Measurements from ENCODE around the gene GPR151. TPM values are rescaled to one million over a fixed set of nuclear protein-coding genes. Genes with fewer than 3 reads are reported as not detected.

GPR151 gene
- polyA plus RNA-seq, 3 donors from 2014 or later = not detected

DNA sequence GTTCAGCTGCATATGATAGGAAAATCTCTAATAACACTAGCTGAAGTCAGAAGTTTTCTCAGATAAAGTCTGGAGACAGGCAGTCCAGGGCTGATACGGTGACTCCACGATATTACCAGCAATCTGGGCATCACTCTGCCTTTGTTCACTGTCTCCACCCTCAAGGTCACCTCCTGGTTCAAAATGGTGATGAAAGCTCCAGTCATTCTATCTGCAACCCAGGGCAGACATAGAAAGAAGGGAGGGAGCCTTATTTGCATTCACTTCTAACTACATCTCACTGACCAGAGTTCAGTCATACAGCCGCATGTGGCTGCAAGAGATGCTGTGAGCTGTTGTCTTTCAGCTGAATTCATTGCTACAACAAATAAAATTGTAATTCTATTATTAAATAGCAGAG lies 22.4 kb upstream of the GPR151 start:
- no peak for DNase-seq
- peaks cover 2% of the 10 kb centered on the region in 2 donors for H3K4me1 Mint-ChIP-seq
- no peak overlapping the region for H3K27ac Mint-ChIP-seq
- H3K9me3 Mint-ChIP-seq = no peaks in the 10 kb centered on the region
- H3K4me3 Mint-ChIP-seq = no peak overlapping the region
- peaks cover 0 to 2% (median 2%) of the 10 kb centered on the region in 3 donors for H3K27me3 Mint-ChIP-seq (ENCODE audit: low read depth in 3 of 3)
- H3K36me3 Mint-ChIP-seq = no peaks in the 10 kb centered on the region

DNA sequence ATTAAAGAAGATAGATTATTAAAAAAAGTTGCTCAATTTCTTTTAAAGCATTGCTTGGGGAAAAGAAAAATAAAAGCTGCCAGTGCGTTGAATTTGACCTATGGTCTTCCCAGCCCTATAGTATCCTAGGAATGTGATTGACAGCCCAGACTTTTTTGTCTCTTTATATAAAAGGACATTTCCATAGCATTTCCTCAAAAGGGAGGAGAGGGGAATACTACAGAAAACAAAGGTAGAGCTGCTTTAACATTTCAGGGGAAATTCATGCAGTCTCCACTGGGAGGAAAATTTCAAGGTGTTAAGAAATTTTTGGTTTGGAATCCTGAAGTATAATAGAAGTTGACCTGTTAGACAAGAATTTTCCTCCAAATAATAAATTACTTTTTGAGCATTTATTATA lies 17.9 kb upstream of the GPR151 start:
- peaks cover 0 to 2% (median 0%) of the 10 kb centered on the region in 3 donors for H3K27me3 Mint-ChIP-seq (ENCODE audit: low read depth in 3 of 3)
- peaks cover 3 to 6% of the 10 kb centered on the region in 2 donors for H3K4me1 Mint-ChIP-seq
- H3K4me3 Mint-ChIP-seq = no peak overlapping the region
- no peaks in the 10 kb centered on the region for H3K9me3 Mint-ChIP-seq
- no peak for DNase-seq
- H3K27ac Mint-ChIP-seq = no peak overlapping the region
- H3K36me3 Mint-ChIP-seq = no peaks in the 10 kb centered on the region

DNA sequence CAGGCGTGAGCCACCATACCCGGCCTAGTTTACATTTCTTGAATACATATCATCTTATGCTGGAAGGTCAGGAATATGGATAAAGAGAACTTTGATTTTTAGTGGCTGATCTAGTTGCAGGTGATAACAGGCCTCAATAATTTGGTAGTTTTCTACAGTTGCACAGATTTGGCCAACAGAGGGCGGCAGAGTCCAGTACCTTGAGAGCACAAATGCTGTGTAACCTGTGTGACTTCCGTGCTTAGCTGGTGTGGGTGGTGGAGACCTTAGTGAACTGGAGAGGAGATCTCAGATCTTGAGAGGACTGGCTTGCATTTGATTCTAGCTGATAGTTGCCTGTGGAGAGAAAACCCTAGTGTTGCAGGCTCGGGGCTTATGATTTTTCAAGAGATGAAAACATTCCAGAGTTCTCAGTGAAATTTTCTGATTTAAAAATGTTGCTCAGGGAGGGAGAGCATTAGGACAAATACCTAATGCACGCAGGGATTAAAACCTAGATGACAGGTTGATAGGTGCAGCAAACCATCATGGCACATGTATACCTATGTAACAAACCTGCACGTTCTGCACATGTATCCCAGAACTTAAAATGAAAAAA lies 17.4 kb upstream of the GPR151 start:
- H3K4me1 Mint-ChIP-seq = peaks cover 3 to 6% of the 10 kb centered on the region in 2 donors
- H3K27ac Mint-ChIP-seq = no peak overlapping the region
- peak; percentile 50 to 65 (median 57) for DNase-seq
- no peak overlapping the region for H3K4me3 Mint-ChIP-seq
- no peaks in the 10 kb centered on the region for H3K9me3 Mint-ChIP-seq
- H3K36me3 Mint-ChIP-seq = no peaks in the 10 kb centered on the region
- peaks cover 0 to 2% (median 0%) of the 10 kb centered on the region in 3 donors for H3K27me3 Mint-ChIP-seq (ENCODE audit: low read depth in 3 of 3)

DNA sequence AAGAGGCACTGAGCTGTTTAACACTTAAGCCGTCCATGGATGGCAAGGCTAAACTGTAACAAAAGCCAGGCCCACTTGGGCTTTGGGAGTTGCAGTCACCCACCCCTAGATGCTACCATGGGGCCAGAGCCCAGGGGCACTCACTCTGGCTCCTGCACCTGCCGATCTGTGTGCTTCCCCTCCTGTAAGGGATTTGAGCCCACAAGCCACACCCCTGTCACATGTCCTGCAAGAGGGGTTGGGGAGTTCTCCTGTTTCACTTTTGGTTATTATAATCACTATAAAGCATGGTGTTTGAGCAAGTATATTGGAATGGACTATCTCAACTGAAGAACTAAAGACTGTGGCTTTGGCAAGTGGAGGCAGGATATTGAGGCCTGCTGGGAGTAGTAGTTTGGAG lies 14.0 kb upstream of the GPR151 start:
- no peaks in the 10 kb centered on the region for H3K9me3 Mint-ChIP-seq
- H3K4me1 Mint-ChIP-seq = peaks cover 3 to 6% of the 10 kb centered on the region in 2 donors
- no peak overlapping the region for H3K27ac Mint-ChIP-seq
- H3K4me3 Mint-ChIP-seq = no peak overlapping the region
- DNase-seq = no peak
- H3K27me3 Mint-ChIP-seq (ENCODE audit: low read depth in 3 of 3) = peaks cover 0 to 2% (median 0%) of the 10 kb centered on the region in 3 donors
- H3K36me3 Mint-ChIP-seq = no peaks in the 10 kb centered on the region

DNA sequence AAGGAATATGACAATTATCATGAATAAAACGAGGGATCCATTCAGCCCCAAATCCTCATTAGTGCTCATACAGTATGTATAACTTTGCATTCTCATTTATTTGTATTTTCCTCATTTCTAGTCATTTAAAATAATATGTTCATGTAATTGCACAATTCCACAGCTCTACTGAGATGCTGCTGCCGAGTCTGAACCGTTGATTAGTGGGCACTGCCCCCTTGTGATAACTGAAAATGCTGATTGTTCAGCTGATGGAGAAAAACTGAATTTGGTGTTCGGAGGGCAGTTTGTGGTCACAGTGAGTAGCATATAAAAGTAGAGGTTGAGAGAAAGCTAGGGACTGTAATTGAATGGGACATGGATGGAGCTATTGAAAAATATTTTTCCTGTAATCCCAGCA lies 12.2 kb upstream of the GPR151 start:
- Mint-ChIP-seq H3K27ac (no peak overlapping the region), H3K4me3 (no peak overlapping the region), H3K4me1 (peaks cover under 1 to 2% of the 10 kb centered on the region in 2 donors), H3K9me3 (no peaks in the 10 kb centered on the region), H3K36me3 (no peaks in the 10 kb centered on the region), H3K27me3 (ENCODE audit: low read depth in 3 of 3) (peaks cover 0 to 2% (median 0%) of the 10 kb centered on the region in 3 donors)
- no peak for DNase-seq

DNA sequence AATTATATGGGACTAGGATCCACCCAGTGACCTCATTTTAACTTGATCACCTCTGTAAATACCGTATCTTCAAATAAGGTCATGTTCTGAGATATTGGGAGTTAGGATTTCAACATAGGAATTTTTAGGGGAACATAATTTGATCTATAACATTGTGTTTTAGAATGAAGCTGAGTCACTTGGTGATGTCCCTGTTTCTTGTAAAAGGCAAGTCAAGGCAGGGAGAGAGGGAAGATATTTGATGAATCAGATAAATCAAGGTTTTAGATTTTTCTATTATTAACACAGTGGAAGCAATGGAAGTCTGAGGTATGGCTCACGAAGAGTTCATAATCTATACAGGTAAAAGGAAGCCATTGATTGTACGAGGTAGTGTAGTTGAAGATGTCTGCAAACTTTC lies 11.8 kb upstream of the GPR151 start:
- Mint-ChIP-seq H3K27me3 (ENCODE audit: low read depth in 3 of 3) (peaks cover 0 to 2% (median 0%) of the 10 kb centered on the region in 3 donors), H3K4me3 (no peak overlapping the region), H3K4me1 (no peaks in the 10 kb centered on the region), H3K27ac (no peak overlapping the region), H3K36me3 (no peaks in the 10 kb centered on the region), H3K9me3 (no peaks in the 10 kb centered on the region)
- DNase-seq = no peak

DNA sequence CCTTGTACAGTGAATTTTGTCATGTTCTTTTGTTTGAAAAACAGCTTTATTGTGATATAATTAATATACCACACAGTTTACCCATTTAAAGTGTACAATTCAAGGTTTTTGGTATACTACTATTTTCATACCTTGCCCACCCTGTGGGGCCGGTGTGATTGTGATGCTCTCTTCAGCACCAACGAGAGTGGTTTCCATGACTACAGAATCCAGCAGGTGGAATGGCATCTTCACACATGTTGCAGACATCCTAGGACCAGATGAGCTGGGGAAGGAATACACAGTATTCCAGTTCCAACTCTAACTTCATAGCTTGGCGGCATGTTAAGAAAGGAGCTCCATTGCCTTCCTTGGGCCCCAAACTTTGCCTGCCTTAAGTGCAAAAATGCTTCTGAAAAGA lies 7.7 kb upstream of the GPR151 start:
- no peak overlapping the region for H3K4me3 Mint-ChIP-seq
- no peak overlapping the region for H3K27ac Mint-ChIP-seq
- H3K36me3 Mint-ChIP-seq = no peaks in the 10 kb centered on the region
- no peak for DNase-seq
- H3K4me1 Mint-ChIP-seq = peaks cover 7% of the 10 kb centered on the region in 2 donors
- H3K27me3 Mint-ChIP-seq (ENCODE audit: low read depth in 3 of 3) = peaks cover 0 to 2% (median 0%) of the 10 kb centered on the region in 3 donors
- no peaks in the 10 kb centered on the region for H3K9me3 Mint-ChIP-seq

DNA sequence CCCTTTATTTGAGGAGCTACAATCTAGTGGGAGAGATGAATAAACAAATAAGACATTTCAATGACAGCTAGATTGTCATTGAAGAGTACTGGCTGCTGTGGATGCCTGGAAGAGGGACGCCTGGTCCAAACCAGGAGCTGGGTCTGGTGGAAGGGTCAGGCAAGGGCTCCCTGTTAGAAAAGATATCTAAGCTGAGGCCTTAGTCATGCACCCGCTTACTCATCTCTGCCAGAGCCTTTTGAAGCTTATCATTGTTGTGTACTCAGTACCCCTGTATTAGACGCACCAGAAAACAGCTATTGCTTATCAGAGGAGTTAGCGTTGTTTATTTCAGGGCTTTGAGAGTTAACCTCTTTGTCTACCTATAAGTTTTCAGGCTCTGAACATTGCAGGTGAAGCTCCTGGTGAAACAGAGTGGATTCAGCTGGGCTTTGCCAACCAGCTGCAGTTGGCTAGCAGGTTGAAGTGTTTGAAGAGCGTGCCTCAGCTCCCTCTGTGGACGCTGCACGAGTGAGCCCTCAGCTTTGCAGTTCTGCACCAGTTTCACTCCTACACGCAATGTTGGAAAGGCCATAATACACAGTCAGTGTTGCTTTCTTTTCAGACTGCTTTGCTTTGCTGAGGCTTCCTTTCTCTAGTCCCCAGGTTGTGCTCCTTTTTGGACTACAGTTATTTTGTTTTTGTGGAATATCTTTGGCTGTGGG lies 5.6 kb upstream of the GPR151 start:
- Mint-ChIP-seq H3K27me3 (ENCODE audit: low read depth in 3 of 3) (peaks cover 0 to 2% (median 0%) of the 10 kb centered on the region in 3 donors), H3K4me3 (no peak overlapping the region)
- DNase-seq = no peak

DNA sequence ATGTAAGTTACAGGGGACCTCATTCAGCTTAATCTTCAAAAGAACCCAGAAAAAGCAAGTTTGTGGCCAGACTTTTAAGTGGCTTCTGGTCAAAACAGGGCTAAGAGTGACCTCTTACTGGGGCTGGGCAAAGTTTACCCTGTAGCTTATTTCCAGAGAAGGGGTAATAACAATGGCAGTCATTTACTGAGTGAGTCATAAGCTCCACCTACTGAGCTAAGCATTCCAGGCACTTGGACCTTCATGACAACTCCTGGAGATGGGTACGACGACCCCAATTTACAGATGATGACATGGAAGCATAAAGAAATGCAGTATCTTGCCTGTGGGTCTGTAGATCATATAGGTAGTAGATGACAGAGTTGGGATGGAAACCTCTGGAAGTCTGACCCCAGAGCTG lies 4.7 kb upstream of the GPR151 start:
- no peak for DNase-seq
- H3K27ac Mint-ChIP-seq = no peak overlapping the region
- H3K9me3 Mint-ChIP-seq = no peaks in the 10 kb centered on the region
- H3K27me3 Mint-ChIP-seq (ENCODE audit: low read depth in 3 of 3) = peaks cover 0 to 2% (median 0%) of the 10 kb centered on the region in 3 donors
- no peaks in the 10 kb centered on the region for H3K36me3 Mint-ChIP-seq
- peaks cover 7% of the 10 kb centered on the region in 2 donors for H3K4me1 Mint-ChIP-seq
- H3K4me3 Mint-ChIP-seq = no peak overlapping the region

More for the DNA sequence above, 5.6 kb upstream of the GPR151 start:
- Mint-ChIP-seq H3K36me3 (no peaks in the 10 kb centered on the region), H3K27ac (no peak overlapping the region), H3K9me3 (no peaks in the 10 kb centered on the region), H3K4me1 (peaks cover 7% of the 10 kb centered on the region in 2 donors)

DNA sequence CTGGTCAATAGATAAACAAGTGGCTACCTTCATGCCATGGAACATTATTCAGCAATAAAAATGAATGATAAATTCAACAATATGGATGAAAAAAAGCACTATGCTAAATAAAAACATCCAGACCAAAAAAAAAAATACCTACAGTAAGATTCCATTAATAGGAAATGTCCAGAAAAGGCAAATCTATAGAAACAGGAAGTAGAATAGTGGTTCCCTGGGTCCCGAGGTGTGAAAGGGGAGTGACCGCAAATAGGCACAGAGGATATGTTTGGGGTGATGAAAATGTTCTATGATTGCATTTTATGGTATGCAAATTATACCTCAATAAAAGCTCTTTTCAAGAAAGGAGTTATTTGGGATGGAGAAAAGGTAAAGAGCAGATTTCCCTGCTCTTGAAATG lies 3.6 kb upstream of the GPR151 start:
- peak overlapping the region in 1 of 6 donors; percentile 30 for H3K27ac Mint-ChIP-seq
- DNase-seq = peak in 1 of 3 donors; percentile 8
- H3K9me3 Mint-ChIP-seq = no peaks in the 10 kb centered on the region
- no peak overlapping the region for H3K4me3 Mint-ChIP-seq
- H3K27me3 Mint-ChIP-seq (ENCODE audit: low read depth in 3 of 3) = peaks cover 0 to 2% (median 0%) of the 10 kb centered on the region in 3 donors
- H3K4me1 Mint-ChIP-seq = peaks cover 7% of the 10 kb centered on the region in 2 donors
- no peaks in the 10 kb centered on the region for H3K36me3 Mint-ChIP-seq

DNA sequence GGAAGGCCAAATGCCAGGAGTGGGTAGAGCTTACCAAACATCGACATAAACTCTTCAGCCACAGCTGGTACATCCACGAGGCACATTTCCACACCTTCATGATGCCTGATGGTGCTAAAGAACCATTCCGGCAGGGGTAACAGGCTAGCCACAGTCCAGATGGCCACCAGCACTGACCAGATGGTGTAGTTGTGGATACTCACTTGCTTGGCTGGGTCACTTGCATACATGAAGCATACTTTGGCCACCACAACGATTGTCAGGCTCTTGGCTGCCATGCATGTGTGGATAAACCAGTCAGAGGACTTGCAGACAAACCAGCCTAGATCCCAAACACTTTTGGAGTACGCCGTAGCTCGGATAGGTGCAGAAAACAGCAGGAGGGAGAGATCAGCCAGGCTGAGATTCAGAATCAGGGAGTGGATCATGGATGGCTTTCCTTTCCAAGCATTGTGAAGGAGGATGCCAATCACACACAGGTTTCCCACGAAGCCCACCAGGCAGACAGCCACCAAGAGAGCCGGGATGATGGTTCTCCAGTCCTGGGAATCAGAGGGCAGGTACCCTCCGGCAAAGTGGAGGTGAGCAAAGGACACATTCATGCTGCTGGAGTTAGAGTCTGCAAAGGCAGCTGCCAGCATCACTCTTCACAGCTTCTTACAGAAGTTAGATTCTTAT lies 378 bp downstream of the GPR151 start:
- H3K27ac Mint-ChIP-seq = no peak overlapping the region
- peaks cover 7 to 10% (median 8%) of the 10 kb centered on the region in 3 donors for H3K36me3 Mint-ChIP-seq

DNA sequence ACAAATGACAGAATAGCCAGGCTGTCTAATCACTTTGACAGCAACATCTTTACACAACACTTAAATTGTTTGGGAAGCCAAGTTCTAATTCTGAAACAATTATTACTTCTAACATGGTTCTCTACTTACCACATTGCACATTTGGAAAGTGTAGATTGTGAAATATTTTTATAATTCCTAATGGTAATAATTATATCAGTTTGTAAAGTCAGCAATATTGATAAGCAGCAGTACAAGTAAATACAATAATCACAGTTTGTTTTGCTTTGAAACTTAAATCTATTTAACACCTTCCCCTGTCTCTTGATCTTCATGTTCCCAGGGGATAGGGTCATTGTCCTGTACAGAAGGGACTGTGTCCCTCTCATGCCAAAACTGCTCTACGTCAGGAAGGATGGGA lies 1.4 kb downstream of the GPR151 start:
- Mint-ChIP-seq H3K4me3 (no peak overlapping the region), H3K36me3 (peaks cover 12 to 17% (median 13%) of the 10 kb centered on the region in 3 donors), H3K27me3 (ENCODE audit: low read depth in 3 of 3) (peaks cover 1 to 2% (median 2%) of the 10 kb centered on the region in 3 donors), H3K4me1 (peaks cover 3 to 4% of the 10 kb centered on the region in 2 donors), H3K27ac (no peak overlapping the region), H3K9me3 (no peaks in the 10 kb centered on the region)
- DNase-seq = no peak

More for the DNA sequence above, 378 bp downstream of the GPR151 start:
- Mint-ChIP-seq H3K27me3 (ENCODE audit: low read depth in 3 of 3) (peaks cover 0 to 2% (median 2%) of the 10 kb centered on the region in 3 donors), H3K9me3 (no peaks in the 10 kb centered on the region), H3K4me1 (peaks cover 7% of the 10 kb centered on the region in 2 donors), H3K4me3 (no peak overlapping the region)
- no peak for DNase-seq

DNA sequence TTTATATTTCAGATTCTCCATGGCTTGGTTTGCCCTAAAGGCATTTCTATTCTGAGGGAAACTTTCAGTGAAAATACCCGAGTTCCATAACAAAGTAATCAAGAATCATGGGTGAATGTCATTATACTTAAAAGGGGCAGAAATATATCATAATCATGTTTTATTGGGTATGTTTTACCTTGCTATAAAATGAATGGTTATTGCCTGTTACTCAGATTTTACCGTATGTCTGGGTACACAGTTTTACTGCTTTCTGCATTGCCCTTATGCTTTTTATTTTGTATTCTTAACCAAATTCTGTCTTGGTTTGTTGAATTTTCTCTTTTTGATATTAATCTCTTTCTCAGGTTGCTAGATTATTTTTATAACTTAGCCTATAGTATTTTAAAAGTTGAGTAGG lies 2.5 kb downstream of the GPR151 start:
- no peaks in the 10 kb centered on the region for H3K9me3 Mint-ChIP-seq
- H3K4me3 Mint-ChIP-seq = no peak overlapping the region
- peak overlapping the region in 1 of 6 donors; percentile 41 for H3K27ac Mint-ChIP-seq
- H3K27me3 Mint-ChIP-seq (ENCODE audit: low read depth in 3 of 3) = peaks cover 0 to 2% (median 2%) of the 10 kb centered on the region in 3 donors
- no peak for DNase-seq
- peaks cover 18 to 24% (median 18%) of the 10 kb centered on the region in 3 donors for H3K36me3 Mint-ChIP-seq
- H3K4me1 Mint-ChIP-seq = no peaks in the 10 kb centered on the region

DNA sequence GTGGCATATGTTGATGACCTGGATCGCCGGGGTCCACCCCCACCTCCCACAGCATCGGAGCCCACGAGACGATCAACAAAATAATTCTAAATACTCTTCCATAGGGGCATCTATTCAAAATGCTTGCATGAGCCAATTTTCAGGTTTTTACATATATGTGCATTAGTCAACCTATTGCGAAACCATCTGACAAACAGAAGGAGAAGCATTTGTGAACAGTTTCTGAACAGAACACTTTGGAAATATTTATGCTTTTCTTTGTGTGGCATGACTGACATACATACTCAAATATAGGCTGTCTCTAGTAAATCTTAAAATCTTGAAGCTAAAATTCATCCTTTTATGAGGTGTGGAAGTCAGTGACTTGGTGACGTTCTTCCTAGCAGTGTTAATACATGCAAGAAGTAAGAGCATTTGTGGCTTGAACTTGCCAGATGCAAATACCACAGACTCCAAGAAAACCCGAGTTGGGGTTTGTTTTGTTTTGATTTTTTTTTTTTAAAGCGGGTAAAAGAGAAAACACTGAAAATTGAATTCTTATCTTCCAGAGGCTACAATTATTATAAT lies 5.3 kb downstream of the GPR151 start:
- Mint-ChIP-seq H3K9me3 (no peaks in the 10 kb centered on the region), H3K27ac (no peak overlapping the region), H3K36me3 (peaks cover 27 to 44% (median 30%) of the 10 kb centered on the region in 3 donors), H3K4me1 (no peaks in the 10 kb centered on the region), H3K4me3 (no peak overlapping the region), H3K27me3 (ENCODE audit: low read depth in 3 of 3) (peaks cover 0 to 4% (median 2%) of the 10 kb centered on the region in 3 donors)
- no peak for DNase-seq
